Measurements from ENCODE around the gene MKKS.
A peak's percentile ranks its signal among the peaks of the same experiment; 100 is the strongest.

Gene MKKS

GRCh38 chr20:10433623-10434466 is at the start of gene MKKS:
TSS of gene MKKS (minus strand) at chr20:10434222. CDS start at chr20:10413514, 20,708 bp downstream.
- peak; percentile 74 to 77 for ATAC-seq (replicated peaks)
- Mint-ChIP-seq H3K27ac (peak within 1 kb of the TSS; percentile 95), H3K9me3 (no peaks in the 10 kb centered on the region), H3K36me3 (peaks cover 2 to 8% of the 10 kb centered on the region in 2 donors), H3K4me1 (peaks cover 30 to 40% of the 10 kb centered on the region in 2 donors), H3K4me3 (peak within 1 kb of the TSS; percentile 91), H3K27me3 (no peaks in the 10 kb centered on the region)
- peak; percentile 85 for DNase-seq

DNA sequence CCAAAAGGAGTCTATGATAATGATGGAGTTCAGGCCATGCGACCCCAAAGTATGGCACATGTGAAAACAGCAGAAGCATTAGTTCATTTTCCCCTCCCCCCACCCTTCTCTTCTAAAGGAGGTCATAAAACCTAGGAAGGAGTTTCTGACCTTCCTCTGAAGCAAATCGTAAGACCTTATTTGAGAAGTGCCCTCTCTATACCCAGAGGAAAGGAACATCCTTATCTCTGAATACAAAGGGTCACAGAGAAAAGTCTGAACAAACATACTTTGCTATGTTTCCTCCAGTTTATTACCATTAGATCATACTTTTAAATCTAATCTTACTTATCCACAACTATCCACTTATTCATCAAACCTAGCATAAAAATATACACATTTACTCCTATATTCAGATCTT is 49.7 kb upstream of the MKKS start:
- no peak for ATAC-seq (replicated peaks)
- DNase-seq, result no peak
- H3K36me3 Mint-ChIP-seq, result peaks cover 8 to 10% of the 10 kb centered on the region in 2 donors
- H3K4me1 Mint-ChIP-seq, result peaks cover 7 to 18% of the 10 kb centered on the region in 2 donors
- no peak overlapping the region for H3K4me3 Mint-ChIP-seq
- no peaks in the 10 kb centered on the region for H3K9me3 Mint-ChIP-seq
- no peak overlapping the region for H3K27ac Mint-ChIP-seq
- H3K27me3 Mint-ChIP-seq, result no peaks in the 10 kb centered on the region

GRCh38 chr20:10481676-10482075 is 47.7 kb upstream of the MKKS start:
- Mint-ChIP-seq H3K27me3 (no peaks in the 10 kb centered on the region), H3K27ac (no peak overlapping the region), H3K36me3 (peaks cover 10 to 11% of the 10 kb centered on the region in 2 donors), H3K9me3 (no peaks in the 10 kb centered on the region), H3K4me3 (no peak overlapping the region), H3K4me1 (peaks cover 5 to 11% of the 10 kb centered on the region in 2 donors)
- ATAC-seq (replicated peaks), result no peak
- no peak for DNase-seq

GRCh38 chr20:10478930-10479329 is 44.9 kb upstream of the MKKS start:
- peaks cover 20 to 38% of the 10 kb centered on the region in 2 donors for H3K4me1 Mint-ChIP-seq

GRCh38 chr20:10478205-10478604 is 44.2 kb upstream of the MKKS start:
- Mint-ChIP-seq H3K27me3 (no peaks in the 10 kb centered on the region), H3K36me3 (peaks cover 9 to 10% of the 10 kb centered on the region in 2 donors), H3K9me3 (no peaks in the 10 kb centered on the region), H3K4me3 (no peak overlapping the region), H3K4me1 (peaks cover 20 to 44% of the 10 kb centered on the region in 2 donors), H3K27ac (no peak overlapping the region)
- no peak for ATAC-seq (replicated peaks)
- DNase-seq, result no peak

More at GRCh38 chr20:10478930-10479329, 44.9 kb upstream of the MKKS start:
- Mint-ChIP-seq H3K4me3 (no peak overlapping the region), H3K27me3 (no peaks in the 10 kb centered on the region), H3K27ac (peak overlapping the region; percentile 42), H3K36me3 (peaks cover 9 to 10% of the 10 kb centered on the region in 2 donors), H3K9me3 (no peaks in the 10 kb centered on the region)
- ATAC-seq (replicated peaks), result no peak
- DNase-seq, result no peak

DNA sequence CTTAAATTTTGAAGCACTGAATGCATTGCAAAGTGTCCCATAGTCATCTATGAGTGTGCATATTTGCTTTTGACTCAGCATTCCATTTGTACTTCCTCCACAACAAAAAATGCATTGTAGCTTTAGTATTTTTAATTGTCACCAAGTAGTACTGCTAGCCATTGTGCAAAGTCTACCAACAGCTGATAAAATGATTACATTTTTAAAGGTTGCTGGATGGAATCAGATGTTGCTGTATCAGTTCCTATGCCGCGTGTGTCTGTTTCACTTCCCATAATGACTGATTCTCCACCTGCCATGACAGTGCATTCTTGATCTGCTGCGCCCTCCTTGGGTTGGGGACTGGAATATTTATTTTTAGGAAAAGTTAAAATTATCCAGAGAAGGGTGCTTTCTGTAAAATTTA is 42.3 kb upstream of the MKKS start:
- H3K27ac Mint-ChIP-seq, result peak overlapping the region; percentile 91
- ATAC-seq (replicated peaks), result peak; percentile 85 to 91

GRCh38 chr20:10475225-10475624 is 41.2 kb upstream of the MKKS start:
- DNase-seq (no peak), ATAC-seq (replicated peaks) (peak; percentile 67 to 76)
- H3K4me1 Mint-ChIP-seq, result peaks cover 21 to 44% of the 10 kb centered on the region in 2 donors
- H3K9me3 Mint-ChIP-seq, result no peaks in the 10 kb centered on the region
- peaks cover 7 to 20% of the 10 kb centered on the region in 2 donors for H3K36me3 Mint-ChIP-seq
- H3K27ac Mint-ChIP-seq, result peak overlapping the region; percentile 56
- no peaks in the 10 kb centered on the region for H3K27me3 Mint-ChIP-seq
- no peak overlapping the region for H3K4me3 Mint-ChIP-seq

More for the DNA sequence above, 42.3 kb upstream of the MKKS start:
- Mint-ChIP-seq H3K27me3 (no peaks in the 10 kb centered on the region), H3K4me3 (peak overlapping the region; percentile 42 to 50), H3K4me1 (peaks cover 21 to 44% of the 10 kb centered on the region in 2 donors), H3K36me3 (peaks cover 7 to 16% of the 10 kb centered on the region in 2 donors), H3K9me3 (no peaks in the 10 kb centered on the region)
- peak; percentile 28 for DNase-seq

DNA sequence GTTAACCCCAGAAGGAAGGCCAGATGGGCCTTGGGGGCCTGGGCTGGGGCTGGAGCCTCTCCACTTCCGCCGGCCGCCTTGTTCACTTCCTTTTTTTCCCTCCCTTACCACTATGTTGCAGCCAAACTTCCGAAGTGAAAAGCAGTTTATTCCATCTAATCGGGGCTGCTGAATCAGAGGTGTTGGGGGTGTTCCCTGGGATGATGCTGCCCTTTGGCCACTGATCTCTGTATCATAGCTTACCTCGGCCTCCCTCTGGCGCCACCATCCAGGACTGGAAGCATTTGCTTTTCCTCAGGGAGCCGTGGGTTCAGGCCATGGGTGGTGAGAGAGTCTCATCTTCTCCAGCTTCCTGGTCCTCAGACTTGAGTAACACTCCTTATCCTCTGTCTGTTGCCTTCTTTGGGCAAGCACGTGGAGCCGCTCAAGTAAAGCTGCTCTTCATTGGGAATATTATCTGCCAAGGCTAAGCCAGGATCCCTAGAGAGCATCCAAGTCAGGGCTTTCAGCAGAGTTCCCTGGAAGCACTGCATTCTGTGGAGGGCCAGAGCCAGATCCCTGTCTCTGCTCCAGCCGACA is 40.7 kb upstream of the MKKS start:
- Mint-ChIP-seq H3K4me3 (no peak overlapping the region), H3K9me3 (no peaks in the 10 kb centered on the region), H3K4me1 (peaks cover 21 to 44% of the 10 kb centered on the region in 2 donors), H3K36me3 (peaks cover 12 to 25% of the 10 kb centered on the region in 2 donors), H3K27me3 (no peaks in the 10 kb centered on the region), H3K27ac (peak overlapping the region; percentile 56)
- DNase-seq, result no peak
- ATAC-seq (replicated peaks), result no peak

- Mint-ChIP-seq H3K27me3 (no peaks in the 10 kb centered on the region), H3K4me3 (no peak overlapping the region), H3K27ac (no peak overlapping the region), H3K36me3 (peaks cover 19 to 23% of the 10 kb centered on the region in 2 donors), H3K4me1 (peaks cover 24 to 42% of the 10 kb centered on the region in 2 donors), H3K9me3 (no peaks in the 10 kb centered on the region)
- ATAC-seq (replicated peaks), result no peak
- no peak for DNase-seq
Measured at GRCh38 chr20:10472871-10473270, 38.8 kb upstream of the MKKS start.

- DNase-seq (no peak), ATAC-seq (replicated peaks) (no peak)
- Mint-ChIP-seq H3K27me3 (no peaks in the 10 kb centered on the region), H3K27ac (no peak overlapping the region), H3K9me3 (no peaks in the 10 kb centered on the region), H3K36me3 (peaks cover 19 to 23% of the 10 kb centered on the region in 2 donors), H3K4me3 (no peak overlapping the region), H3K4me1 (peaks cover 16 to 20% of the 10 kb centered on the region in 2 donors)
Measured at GRCh38 chr20:10470276-10470675, 36.3 kb upstream of the MKKS start.

DNA sequence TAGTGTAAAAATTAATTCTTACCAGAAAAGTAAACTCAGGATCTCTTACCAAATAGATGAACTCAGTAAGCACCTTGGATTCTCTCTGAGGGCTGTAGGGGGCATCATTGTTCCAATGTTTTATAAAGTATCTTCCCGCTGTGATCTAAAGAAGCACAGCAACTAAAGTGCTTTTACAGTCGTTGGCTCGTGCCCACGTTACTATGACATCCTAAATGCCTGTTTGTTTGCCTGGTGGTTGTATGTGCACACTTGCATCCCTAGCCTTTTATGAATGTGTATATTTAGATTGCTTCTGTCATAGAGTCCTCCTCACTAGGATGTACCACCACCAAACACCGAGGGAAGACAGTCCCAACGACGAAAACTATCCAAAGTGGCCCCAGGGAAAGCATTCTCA is 35.6 kb upstream of the MKKS start:
- Mint-ChIP-seq H3K27me3 (no peaks in the 10 kb centered on the region), H3K4me1 (peaks cover 9 to 13% of the 10 kb centered on the region in 2 donors), H3K36me3 (peaks cover 15 to 20% of the 10 kb centered on the region in 2 donors), H3K27ac (no peak overlapping the region), H3K9me3 (no peaks in the 10 kb centered on the region), H3K4me3 (no peak overlapping the region)
- DNase-seq, result no peak
- peak in 1 of 2 donors; percentile 63 for ATAC-seq (replicated peaks)

DNA sequence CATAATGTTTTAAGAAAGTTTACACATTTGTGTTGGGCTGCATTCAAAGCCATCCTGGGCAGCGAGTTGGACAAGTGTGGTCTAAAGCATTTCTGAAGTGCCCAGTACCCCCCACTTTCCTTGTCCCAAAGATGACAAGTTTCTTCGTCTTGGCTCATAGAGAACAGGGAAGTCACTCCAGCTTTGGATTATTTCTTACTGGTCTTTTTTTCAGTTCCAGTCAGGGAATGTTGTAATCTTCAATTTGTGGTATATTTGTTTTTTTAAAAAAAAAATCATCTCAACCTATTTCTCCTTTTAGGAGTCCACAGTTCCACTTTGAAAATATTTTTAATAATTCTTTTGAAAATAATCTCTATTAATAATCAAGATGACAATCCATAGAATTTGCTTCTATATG is 35.0 kb upstream of the MKKS start:
- Mint-ChIP-seq H3K27me3 (no peaks in the 10 kb centered on the region), H3K27ac (no peak overlapping the region), H3K9me3 (no peaks in the 10 kb centered on the region), H3K4me1 (peaks cover 6 to 7% of the 10 kb centered on the region in 2 donors), H3K4me3 (no peak overlapping the region), H3K36me3 (peaks cover 13 to 20% of the 10 kb centered on the region in 2 donors)
- ATAC-seq (replicated peaks) (no peak), DNase-seq (no peak)

GRCh38 chr20:10468340-10468845 is 34.4 kb upstream of the MKKS start:
- H3K4me3 Mint-ChIP-seq, result no peak overlapping the region

DNA sequence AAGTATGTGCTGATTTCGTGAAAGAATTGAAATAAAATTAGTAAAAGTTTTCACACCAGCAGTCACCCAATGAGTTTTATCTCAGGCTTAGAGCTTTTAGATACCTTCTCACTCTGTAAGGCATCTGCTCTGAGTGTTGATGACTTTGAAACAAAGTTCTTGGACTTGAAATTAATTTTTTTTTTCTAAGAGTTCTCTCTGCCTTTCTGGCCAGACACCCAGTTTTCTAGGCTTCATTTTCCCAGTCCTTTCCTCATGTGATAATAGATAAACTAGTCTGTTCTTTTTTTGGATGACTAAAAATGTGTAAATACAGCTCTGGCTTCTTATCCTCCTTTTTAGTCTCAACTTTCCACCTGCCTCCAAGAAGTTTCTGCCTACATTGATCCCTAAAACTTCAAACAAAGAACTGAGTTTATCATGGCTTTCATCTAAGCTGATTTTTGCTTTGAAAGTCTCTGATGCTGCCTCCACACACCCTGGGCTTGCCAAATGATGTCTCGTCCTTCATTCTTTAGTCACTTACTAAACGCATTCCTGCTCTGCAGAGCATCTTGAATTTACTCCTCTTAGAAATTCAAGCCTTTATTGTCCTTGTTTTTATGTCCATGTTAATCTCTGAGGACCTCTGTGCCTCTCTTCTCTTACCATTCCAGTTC is 33.8 kb upstream of the MKKS start:
- DNase-seq (no peak), ATAC-seq (replicated peaks) (no peak)
- Mint-ChIP-seq H3K9me3 (no peaks in the 10 kb centered on the region), H3K27me3 (no peaks in the 10 kb centered on the region), H3K4me3 (no peak overlapping the region), H3K27ac (no peak overlapping the region), H3K4me1 (peaks cover 0 to 5% of the 10 kb centered on the region in 2 donors), H3K36me3 (peaks cover 20 to 31% of the 10 kb centered on the region in 2 donors)

More at GRCh38 chr20:10468340-10468845, 34.4 kb upstream of the MKKS start:
- Mint-ChIP-seq H3K27ac (no peak overlapping the region), H3K27me3 (no peaks in the 10 kb centered on the region), H3K4me1 (peaks cover under 1 to 6% of the 10 kb centered on the region in 2 donors), H3K9me3 (no peaks in the 10 kb centered on the region), H3K36me3 (peaks cover 16 to 25% of the 10 kb centered on the region in 2 donors)
- DNase-seq (no peak), ATAC-seq (replicated peaks) (no peak)

All from stimulated activated naive B cell treated with anti-CD40 and anti-IgM and Interleukin-4, amounts not matched to agents 10 μg/mL and 1 μg/mL and 100 μg/mL, for 72 hours (primary cell).